Breast epithelium (tissue), 4 donors: ENCODE results near the gene UMOD. TPM values are rescaled to one million over a fixed set of nuclear protein-coding genes. Genes with fewer than 3 reads are reported as not detected.

Experiments
- DNase-seq, 2 donors: peaks; one replicate each; pipeline ENCODE4 v3.0.0-alpha.2; 2019; ENCODE audit warnings: low spot score in 2 of 2
- H3K27ac ChIP-seq, 2 donors: fragments of 200-600 bp; sonication (generic) in 1 of 2; one replicate each; pipeline ENCODE4 v1.5.1; 2016 to 2019; ENCODE audit warnings: mild to moderate bottlenecking in 1 of 2
- H3K27me3 ChIP-seq, 2 donors: fragments of 200-600 bp; sonication (generic) in 1 of 2; one replicate each; pipeline versions ENCODE4 v1.5.1 to v1.6.0; 2017 to 2019; ENCODE audit warnings: control low read depth in 1 of 2, mild to moderate bottlenecking in 1 of 2
- H3K36me3 ChIP-seq: fragments of 200-600 bp; one replicate; pipeline ENCODE4 v1.5.1; 2019
- H3K4me1 ChIP-seq, 2 donors: fragments of 200-600 bp; sonication (generic); one replicate each; pipeline ENCODE4 v1.5.1; 2016 to 2019; ENCODE audit warnings: control low read depth in 1 of 2
- H3K4me3 ChIP-seq, 3 donors: fragments of 200-600 bp; sonication (generic); 1 replicate in 2 of 3; 2 replicates in 1 of 3; pipeline ENCODE4 v1.5.1; 2016 to 2019; ENCODE audit warnings: mild to moderate bottlenecking in 3 of 3, moderate library complexity in 2 of 3
- H3K9me3 ChIP-seq, 2 donors: fragments of 200-600 bp; sonication (generic) in 1 of 2; one replicate each; pipeline ENCODE4 v1.5.1; 2016 to 2019; ENCODE audit warnings: control low read depth in 1 of 2
- CTCF ChIP-seq, 3 donors: fragments of 450-650 bp; IDR thresholded peaks; one replicate each; pipeline ENCODE4 v1.5.1; 2016 to 2017; ENCODE audit warnings: antibody characterized with exemption in 3 of 3, mild to moderate bottlenecking in 3 of 3, moderate library complexity in 3 of 3
- POLR2A ChIP-seq: fragments of 450-650 bp; IDR thresholded peaks from one replicate; pipeline ENCODE4 v1.6.1; 2016; ENCODE audit warnings: antibody characterized with exemption, mild to moderate bottlenecking, moderate library complexity
- POLR2AphosphoS5 ChIP-seq, 3 donors: sonication (generic); formaldehyde crosslinking; IDR thresholded peaks; one replicate each; pipeline ENCODE4 v1.6.1; 2017; ENCODE audit warnings: antibody characterized with exemption in 3 of 3
- intact Hi-C: fragments of 100-400 bp; cut with DNase I; formaldehyde crosslinking; loops from one replicate; pipeline ENCODE4 v1.15.1; 2023; ENCODE audit warnings: low total_unique reads
- total RNA-seq, 3 donors: library from RNA; depleted of rRNA; stranded (reverse); fragments of >200 nt; gene quantifications; one replicate each; pipeline ENCODE4 v1.1.0, GENCODE V29; 2016

Gene UMOD
- total RNA-seq, 3 donors from 2014 or later: not detected

GRCh38 chr16:20285993-20286499 is 66.5 kb downstream of the UMOD start:
- Histone ChIP-seq H3K27ac (no peak overlapping the region), H3K4me3 (no peak overlapping the region), H3K36me3 (no peaks in the 10 kb centered on the region), H3K4me1 (no peaks in the 10 kb centered on the region), H3K27me3 (peaks cover 0 to 3% of the 10 kb centered on the region in 2 donors), H3K9me3 (no peaks in the 10 kb centered on the region)
- intact Hi-C loops: no loop called here
- no peak for TF ChIP-seq POLR2A
- TF ChIP-seq CTCF (IDR thresholded peaks at IDR 0.05): no peak
- no peak for TF ChIP-seq POLR2AphosphoS5 (IDR thresholded peaks at IDR 0.05)
- no peak for DNase-seq

Other genes with a start within 250 kb of the UMOD start
- 1 to 10 TPM in 2 of 3 donors, not detected in 1; 1.3 to 1.9 TPM for gene GP2, start 25.2 kb downstream of the UMOD start, total RNA-seq
- gene PDILT, start 52.0 kb upstream of the UMOD start, total RNA-seq: not detected
- 10 to 100 TPM in 1 of 3 donors, 1 to 10 TPM in 2; 4.5 to 61.0 (median 8.8) TPM for gene ACSM5, start 56.8 kb upstream of the UMOD start, total RNA-seq
- gene ACSM2A, start 98.8 kb upstream of the UMOD start, total RNA-seq: not detected
- not detected for gene ACSM2B, start 223.7 kb upstream of the UMOD start, total RNA-seq